Hepatocyte (in vitro differentiated cells): ENCODE results near the gene C12orf43.

Experiments used
- CTCF ChIP-seq: fragments of 200-600 bp; sonication (generic); IDR thresholded peaks from 2 replicates; pipeline ENCODE4 v1.5.1; 2016; ENCODE audit warnings: antibody characterized with exemption, mild to moderate bottlenecking; ENCODE audit not compliant: poor library complexity
- EZH2 ChIP-seq: fragments of 200-600 bp; sonication (generic); IDR thresholded peaks from 2 replicates; pipeline ENCODE4 v1.6.1; 2016; ENCODE audit warnings: antibody characterized with exemption, mild to moderate bottlenecking, borderline replicate concordance
- EZH2phosphoT487 ChIP-seq: fragments of 200-600 bp; sonication (generic); IDR thresholded peaks from one replicate; pipeline ENCODE4 v1.6.1; 2018; ENCODE audit warnings: antibody characterized with exemption, mild to moderate bottlenecking, low read depth, moderate library complexity; ENCODE audit not compliant: unreplicated experiment, severe bottlenecking

GRCh38 chr12:120965534-120966091, 50.7 kb downstream of the C12orf43 start:
- TF ChIP-seq CTCF: no peak
- no peak for TF ChIP-seq EZH2phosphoT487
- TF ChIP-seq EZH2: no peak
